ENCODE data around the gene CCDC88C.
"Not testable (repeated sequence)": the region's sequence is repeated elsewhere in the genome, so short reads cannot be mapped to it uniquely, and the experiment has no call there.

CCDC88C gene

GRCh38 chr14:91417120-91417982 lies at the start of gene CCDC88C:
TSS of gene CCDC88C (minus strand) at chr14:91417820. CDS start at chr14:91417690, 130 bp downstream.
- DNase-seq, result peak; percentile 81

GRCh38 chr14:91466192-91466591 lies 48.6 kb upstream of the CCDC88C start:
- no peak for DNase-seq

- peak; percentile 15 for DNase-seq
Measured at GRCh38 chr14:91464615-91465205, 47.1 kb upstream of the CCDC88C start.

- DNase-seq, result no peak
Measured at GRCh38 chr14:91458612-91459011, 41.0 kb upstream of the CCDC88C start.

GRCh38 chr14:91456283-91456682 lies 38.7 kb upstream of the CCDC88C start:
- no peak for DNase-seq

GRCh38 chr14:91454580-91454979 lies 37.0 kb upstream of the CCDC88C start:
- DNase-seq, result no peak

GRCh38 chr14:91454155-91454554 lies 36.5 kb upstream of the CCDC88C start:
- DNase-seq, result no peak

- no peak for DNase-seq
Measured at GRCh38 chr14:91453744-91454143, 36.1 kb upstream of the CCDC88C start.

GRCh38 chr14:91444335-91445020 lies 26.9 kb upstream of the CCDC88C start:
- no peak for DNase-seq

GRCh38 chr14:91439345-91439744 lies 21.7 kb upstream of the CCDC88C start:
- no peak for DNase-seq

GRCh38 chr14:91438845-91439244 lies 21.2 kb upstream of the CCDC88C start:
- DNase-seq, result no peak

- DNase-seq, result not testable (repeated sequence)
Measured at GRCh38 chr14:91436266-91436665, 18.6 kb upstream of the CCDC88C start.

- DNase-seq, result no peak
Measured at GRCh38 chr14:91429385-91429784, 11.8 kb upstream of the CCDC88C start.

- DNase-seq, result not testable (repeated sequence)
Measured at GRCh38 chr14:91428931-91429330, 11.3 kb upstream of the CCDC88C start.

- not testable (repeated sequence) for DNase-seq
Measured at GRCh38 chr14:91425531-91425944, 7.9 kb upstream of the CCDC88C start.

GRCh38 chr14:91424813-91425530 lies 7.4 kb upstream of the CCDC88C start:
- no peak for DNase-seq

- no peak for DNase-seq
Measured at GRCh38 chr14:91420686-91421085, 3.1 kb upstream of the CCDC88C start.

- no peak for DNase-seq
Measured at GRCh38 chr14:91419451-91419850, 1.8 kb upstream of the CCDC88C start.

GRCh38 chr14:91419044-91419397 lies 1.4 kb upstream of the CCDC88C start:
- DNase-seq, result no peak

- peak; percentile 86 for DNase-seq
Measured at GRCh38 chr14:91418387-91419043, 895 bp upstream of the CCDC88C start.

GRCh38 chr14:91417983-91418386 lies 365 bp upstream of the CCDC88C start:
- DNase-seq, result peak; percentile 70

GRCh38 chr14:91416744-91417119 lies 888 bp downstream of the CCDC88C start:
- no peak for DNase-seq
